Measurements from ENCODE around the gene GPC3.
"Not testable (repeated sequence)": the region's sequence is repeated elsewhere in the genome, so short reads cannot be mapped to it uniquely, and the experiment has no call there.

DNA sequence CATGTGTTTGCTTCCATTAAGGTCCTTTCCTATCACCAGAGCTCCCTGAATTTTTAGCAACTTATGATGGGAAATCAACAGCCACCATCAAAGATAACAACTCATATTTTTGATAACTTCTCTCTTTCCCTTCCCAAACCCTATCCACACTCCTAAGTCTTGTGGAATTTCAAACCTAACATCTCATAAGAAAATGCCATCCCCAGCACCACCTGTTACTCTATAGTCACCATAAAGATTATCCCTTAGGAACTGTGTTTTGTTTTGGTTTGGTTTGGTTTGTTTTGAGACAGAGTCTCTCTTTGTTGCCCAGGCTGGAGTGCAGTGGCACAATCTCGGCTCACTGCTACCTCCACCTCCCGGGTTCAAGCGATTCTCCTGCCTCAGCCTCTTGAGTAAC lies 5.7 kb upstream of the GPC3 start:
- TF ChIP-seq, protein P1, sequence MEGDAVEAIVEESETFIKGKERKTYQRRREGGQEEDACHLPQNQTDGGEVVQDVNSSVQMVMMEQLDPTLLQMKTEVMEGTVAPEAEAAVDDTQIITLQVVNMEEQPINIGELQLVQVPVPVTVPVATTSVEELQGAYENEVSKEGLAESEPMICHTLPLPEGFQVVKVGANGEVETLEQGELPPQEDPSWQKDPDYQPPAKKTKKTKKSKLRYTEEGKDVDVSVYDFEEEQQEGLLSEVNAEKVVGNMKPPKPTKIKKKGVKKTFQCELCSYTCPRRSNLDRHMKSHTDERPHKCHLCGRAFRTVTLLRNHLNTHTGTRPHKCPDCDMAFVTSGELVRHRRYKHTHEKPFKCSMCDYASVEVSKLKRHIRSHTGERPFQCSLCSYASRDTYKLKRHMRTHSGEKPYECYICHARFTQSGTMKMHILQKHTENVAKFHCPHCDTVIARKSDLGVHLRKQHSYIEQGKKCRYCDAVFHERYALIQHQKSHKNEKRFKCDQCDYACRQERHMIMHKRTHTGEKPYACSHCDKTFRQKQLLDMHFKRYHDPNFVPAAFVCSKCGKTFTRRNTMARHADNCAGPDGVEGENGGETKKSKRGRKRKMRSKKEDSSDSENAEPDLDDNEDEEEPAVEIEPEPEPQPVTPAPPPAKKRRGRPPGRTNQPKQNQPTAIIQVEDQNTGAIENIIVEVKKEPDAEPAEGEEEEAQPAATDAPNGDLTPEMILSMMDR (tag by site-specific recombination; IDR thresholded peaks at IDR 0.05) = not testable (repeated sequence)
- not testable (repeated sequence) for TF ChIP-seq ZNF18 (tag by site-specific recombination; IDR thresholded peaks at IDR 0.05); KLF17 (tag by site-specific recombination; IDR thresholded peaks at IDR 0.05); ZNF16 (tag by site-specific recombination; IDR thresholded peaks at IDR 0.05; ENCODE audit: low read depth); ZNF174 (tag by site-specific recombination; IDR thresholded peaks at IDR 0.05); ZNF514 (tag by site-specific recombination; IDR thresholded peaks at IDR 0.05); ZNF146 (tag by site-specific recombination; IDR thresholded peaks at IDR 0.05); ZBTB21 (tag by site-specific recombination; IDR thresholded peaks at IDR 0.05); REPIN1 (tag by site-specific recombination; IDR thresholded peaks at IDR 0.05; ENCODE audit: low read depth); ZFP37 (tag by site-specific recombination; IDR thresholded peaks at IDR 0.05); HOXA7 (CRISPR knock-in tag; IDR thresholded peaks at IDR 0.05; ENCODE audit: borderline replicate concordance); YY1 (tag by site-specific recombination; IDR thresholded peaks at IDR 0.05)
- TF ChIP-seq, protein P2, sequence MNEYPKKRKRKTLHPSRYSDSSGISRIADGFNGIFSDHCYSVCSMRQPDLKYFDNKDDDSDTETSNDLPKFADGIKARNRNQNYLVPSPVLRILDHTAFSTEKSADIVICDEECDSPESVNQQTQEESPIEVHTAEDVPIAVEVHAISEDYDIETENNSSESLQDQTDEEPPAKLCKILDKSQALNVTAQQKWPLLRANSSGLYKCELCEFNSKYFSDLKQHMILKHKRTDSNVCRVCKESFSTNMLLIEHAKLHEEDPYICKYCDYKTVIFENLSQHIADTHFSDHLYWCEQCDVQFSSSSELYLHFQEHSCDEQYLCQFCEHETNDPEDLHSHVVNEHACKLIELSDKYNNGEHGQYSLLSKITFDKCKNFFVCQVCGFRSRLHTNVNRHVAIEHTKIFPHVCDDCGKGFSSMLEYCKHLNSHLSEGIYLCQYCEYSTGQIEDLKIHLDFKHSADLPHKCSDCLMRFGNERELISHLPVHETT (tag by site-specific recombination; IDR thresholded peaks at IDR 0.05) = not testable (repeated sequence)

Data from HEK293 (cell line).